Measurements from ENCODE around the gene FGF12. TPM values are rescaled to one million over a fixed set of nuclear protein-coding genes. Genes with fewer than 3 reads are reported as not detected.
A peak's percentile ranks its signal among the peaks of the same experiment; 100 is the strongest.
"Not testable (repeated sequence)": the region's sequence is repeated elsewhere in the genome, so short reads cannot be mapped to it uniquely, and the experiment has no call there.

FGF12 gene
- total RNA-seq = 1 to 10 TPM in 1 of 4 donors, under 1 TPM in 3; 0.42 to 1.5 (median 0.62) TPM

DNA sequence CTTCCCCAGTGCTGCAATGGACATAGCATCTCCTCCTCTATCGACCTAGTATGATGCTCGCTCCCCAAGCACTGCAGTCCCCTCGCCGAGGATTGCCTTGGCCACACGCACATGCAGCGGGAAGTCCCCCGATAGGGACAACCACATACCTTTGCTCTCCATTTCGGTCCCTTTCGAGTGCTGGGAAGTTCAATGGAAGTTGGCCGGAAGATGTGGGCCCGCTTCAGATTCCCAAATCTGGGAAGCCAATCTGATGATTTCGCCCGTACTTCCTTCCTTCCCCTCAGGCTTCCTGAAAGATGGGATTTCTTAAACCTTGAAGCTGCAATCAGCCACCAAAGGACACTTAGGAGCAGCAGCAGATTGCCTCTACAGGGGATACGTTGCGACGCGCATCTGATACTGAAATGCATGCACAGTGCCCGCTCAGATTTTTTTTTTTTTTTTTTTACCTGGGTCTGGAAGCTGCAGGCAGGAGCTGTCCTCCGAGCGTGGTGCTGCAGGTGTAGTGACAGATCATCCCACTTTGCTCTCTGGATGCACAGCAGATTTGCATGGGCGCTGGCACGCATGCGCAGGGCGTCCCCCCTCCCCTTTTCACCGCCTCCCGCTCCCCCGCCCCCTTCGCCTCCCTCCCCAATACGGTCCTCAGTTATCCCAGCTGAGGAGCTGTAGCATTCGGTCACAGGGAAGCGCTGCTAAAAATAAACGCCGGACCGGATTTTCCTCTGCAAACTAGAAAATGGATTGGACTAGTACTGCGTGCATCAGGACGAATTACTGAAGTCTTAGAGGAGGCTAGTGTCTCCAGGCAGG, at the start of gene FGF12:
Gene FGF12, minus strand, starts transcription at position 510 of the 816 bp plus-strand sequence.
- H3K27me3 ChIP-seq = no peaks in the 10 kb centered on the region
- WGBS, 2 donors = 0 to 3% methylated on average over 36 of the region's 36 CpGs
- TF ChIP-seq EP300 (IDR thresholded peaks at IDR 0.05) (no peak), POLR2A (IDR thresholded peaks at IDR 0.05) (no peak)
- TF ChIP-seq, protein P1, sequence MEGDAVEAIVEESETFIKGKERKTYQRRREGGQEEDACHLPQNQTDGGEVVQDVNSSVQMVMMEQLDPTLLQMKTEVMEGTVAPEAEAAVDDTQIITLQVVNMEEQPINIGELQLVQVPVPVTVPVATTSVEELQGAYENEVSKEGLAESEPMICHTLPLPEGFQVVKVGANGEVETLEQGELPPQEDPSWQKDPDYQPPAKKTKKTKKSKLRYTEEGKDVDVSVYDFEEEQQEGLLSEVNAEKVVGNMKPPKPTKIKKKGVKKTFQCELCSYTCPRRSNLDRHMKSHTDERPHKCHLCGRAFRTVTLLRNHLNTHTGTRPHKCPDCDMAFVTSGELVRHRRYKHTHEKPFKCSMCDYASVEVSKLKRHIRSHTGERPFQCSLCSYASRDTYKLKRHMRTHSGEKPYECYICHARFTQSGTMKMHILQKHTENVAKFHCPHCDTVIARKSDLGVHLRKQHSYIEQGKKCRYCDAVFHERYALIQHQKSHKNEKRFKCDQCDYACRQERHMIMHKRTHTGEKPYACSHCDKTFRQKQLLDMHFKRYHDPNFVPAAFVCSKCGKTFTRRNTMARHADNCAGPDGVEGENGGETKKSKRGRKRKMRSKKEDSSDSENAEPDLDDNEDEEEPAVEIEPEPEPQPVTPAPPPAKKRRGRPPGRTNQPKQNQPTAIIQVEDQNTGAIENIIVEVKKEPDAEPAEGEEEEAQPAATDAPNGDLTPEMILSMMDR (IDR thresholded peaks at IDR 0.05) = no peak
- H3K36me3 ChIP-seq = no peaks in the 10 kb centered on the region
- no peak within 1 kb of the TSS for H3K27ac ChIP-seq
- H3K4me3 ChIP-seq = peak within 1 kb of the TSS; percentile 13 to 48 (median 22)
- peaks cover 0 to 18% (median 0%) of the 10 kb centered on the region in 4 donors for H3K4me1 ChIP-seq
- H3K9me3 ChIP-seq = no peaks in the 10 kb centered on the region
- peak; percentile 13 to 15 for DNase-seq (ENCODE audit: low spot score in 2 of 2)

DNA sequence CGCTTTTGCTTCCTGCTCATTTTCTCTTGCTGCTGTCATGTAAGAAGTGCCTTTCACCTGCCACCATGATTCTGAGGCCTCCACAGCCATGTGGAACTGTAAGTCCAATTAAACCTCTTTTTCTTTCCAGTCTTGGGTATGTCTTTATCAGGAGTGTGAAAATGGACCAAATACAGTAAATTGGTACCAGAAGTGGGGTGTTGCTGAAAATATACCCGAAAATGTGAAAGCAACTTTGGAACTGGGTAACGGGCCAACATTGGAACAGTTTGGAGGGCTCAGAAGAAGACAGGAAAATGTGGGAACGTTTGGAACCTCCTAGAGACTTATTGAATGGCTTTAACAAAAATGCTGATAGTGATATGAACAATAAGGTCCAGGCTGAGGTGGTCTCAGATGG, 47.0 kb upstream of the FGF12 start:
- H3K4me1 ChIP-seq; H3K4me3 ChIP-seq; DNase-seq (ENCODE audit: low spot score in 2 of 2); H3K36me3 ChIP-seq; H3K27ac ChIP-seq; H3K27me3 ChIP-seq: not testable (repeated sequence)
- 71 to 72% methylated on average over 4 of the region's 4 CpGs for WGBS, 2 donors
- peaks cover 0 to 22% (median 0%) of the 10 kb centered on the region in 4 donors for H3K9me3 ChIP-seq

DNA sequence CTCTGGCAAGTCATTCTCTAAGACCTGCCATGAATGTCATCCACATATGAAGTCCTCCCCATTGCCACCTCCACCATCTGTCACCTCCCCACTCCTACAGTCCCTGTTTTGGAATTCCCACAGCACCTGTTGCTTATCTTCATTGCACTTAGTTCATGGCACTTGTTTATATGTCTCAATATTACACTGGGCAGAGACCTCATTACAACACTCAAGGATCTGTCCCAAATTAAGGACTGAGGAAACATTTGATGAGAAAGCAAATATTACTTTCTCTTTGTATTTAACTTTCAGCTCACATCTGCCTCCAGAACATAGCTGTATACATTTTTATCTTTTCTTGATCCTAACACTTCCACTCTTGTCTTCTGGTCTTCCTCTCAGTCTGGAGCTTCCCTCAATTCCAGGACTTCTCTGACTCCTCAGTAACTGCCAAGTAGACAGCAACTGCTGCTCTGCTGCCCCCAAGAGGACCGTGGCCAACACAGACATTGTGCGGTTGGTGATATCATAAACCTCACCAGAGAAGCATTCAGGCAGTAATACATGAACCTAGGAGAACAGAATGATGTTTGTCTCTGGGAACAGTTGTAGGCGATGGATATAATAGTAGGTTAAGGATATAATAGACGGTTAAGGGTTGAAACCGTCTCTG, 45.0 kb upstream of the FGF12 start:
- Histone ChIP-seq H3K9me3 (peaks cover 0 to 19% (median 0%) of the 10 kb centered on the region in 4 donors), H3K27ac (no peak overlapping the region), H3K36me3 (no peaks in the 10 kb centered on the region), H3K27me3 (no peaks in the 10 kb centered on the region), H3K4me3 (no peak overlapping the region), H3K4me1 (no peaks in the 10 kb centered on the region)
- TF ChIP-seq, protein P1 (IDR thresholded peaks at IDR 0.05) = no peak
- TF ChIP-seq EP300 (IDR thresholded peaks at IDR 0.05) (no peak), POLR2A (IDR thresholded peaks at IDR 0.05) (no peak)
- DNase-seq (ENCODE audit: low spot score in 2 of 2) = no peak
- 41 to 54% methylated on average over 5 of the region's 5 CpGs for WGBS, 2 donors

DNA sequence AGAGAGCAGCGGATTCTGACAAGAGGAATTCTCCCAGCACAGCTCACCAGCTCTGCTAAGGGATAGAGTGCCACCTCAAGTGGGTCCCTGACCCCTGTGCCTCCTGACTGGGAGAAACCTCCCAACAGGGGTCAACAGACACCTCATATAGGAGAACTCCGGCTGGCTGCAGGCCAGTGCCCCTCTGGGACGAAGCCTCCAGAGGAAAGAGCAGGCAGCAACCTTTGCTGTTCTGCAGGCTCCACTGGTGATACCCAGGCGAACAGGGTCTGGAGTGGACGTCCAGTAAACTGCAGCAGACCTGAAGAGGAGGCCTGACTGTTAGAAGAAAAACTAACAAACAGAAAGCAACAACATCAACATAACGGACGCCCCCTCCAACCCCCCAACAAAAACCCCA, 31.3 kb upstream of the FGF12 start:
- 83 to 87% methylated on average over 6 to 7 of the region's 7 CpGs for WGBS, 2 donors
- no peaks in the 10 kb centered on the region for H3K36me3 ChIP-seq
- no peak overlapping the region for H3K27ac ChIP-seq
- no peak overlapping the region for H3K4me3 ChIP-seq
- H3K4me1 ChIP-seq = no peaks in the 10 kb centered on the region
- peaks cover 0 to 3% (median 0%) of the 10 kb centered on the region in 4 donors for H3K9me3 ChIP-seq
- no peaks in the 10 kb centered on the region for H3K27me3 ChIP-seq
- DNase-seq (ENCODE audit: low spot score in 2 of 2) = no peak
- TF ChIP-seq POLR2A (IDR thresholded peaks at IDR 0.05) (no peak), EP300 (IDR thresholded peaks at IDR 0.05) (no peak)
- TF ChIP-seq, protein P1 (IDR thresholded peaks at IDR 0.05) = no peak

DNA sequence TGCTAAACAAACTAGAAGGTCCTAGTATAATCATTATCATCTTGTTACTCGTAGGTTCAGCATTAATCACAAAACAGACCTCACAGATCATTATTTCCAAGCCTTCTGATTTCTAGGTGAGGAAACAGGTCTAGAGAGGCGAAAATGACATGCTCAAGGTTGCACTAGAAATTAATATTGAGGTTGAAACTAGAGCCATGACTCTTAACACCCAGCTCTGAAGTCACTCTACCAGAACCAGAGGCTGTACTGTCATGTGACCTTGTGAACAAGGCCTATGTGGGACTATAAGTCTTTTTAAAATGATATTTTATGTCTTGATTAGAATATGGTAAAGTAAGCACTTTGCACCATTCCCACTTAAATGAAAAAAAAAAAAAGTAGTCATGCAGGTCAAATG, 23.8 kb upstream of the FGF12 start:
- TF ChIP-seq POLR2A (IDR thresholded peaks at IDR 0.05) (no peak), EP300 (IDR thresholded peaks at IDR 0.05) (no peak)
- TF ChIP-seq, protein P1 (IDR thresholded peaks at IDR 0.05) = no peak
- H3K4me1 ChIP-seq = no peaks in the 10 kb centered on the region

More for the DNA sequence above, 23.8 kb upstream of the FGF12 start:
- Histone ChIP-seq H3K4me3 (no peak overlapping the region), H3K9me3 (no peaks in the 10 kb centered on the region), H3K36me3 (no peaks in the 10 kb centered on the region), H3K27me3 (no peaks in the 10 kb centered on the region), H3K27ac (no peak overlapping the region)
- DNase-seq (ENCODE audit: low spot score in 2 of 2) = no peak
- WGBS, 2 donors = 65 to 81% methylated on average over 2 of the region's 2 CpGs

All from tibial nerve (tissue), 4 donors.